SK-N-SH (cell line): ENCODE measurements around the gene DTNA. TPM values are rescaled to one million over a fixed set of nuclear protein-coding genes. Genes with fewer than 3 reads are reported as not detected.

Experiments used
- CTCF ChIA-PET: fragments of 300-600, 350-600 bp; formaldehyde crosslinking; extraction: SDS; loops from one replicate; lab custom pipeline; 2021; lab: Yijun Ruan, JAX
- POLR2A ChIA-PET: fragments of 350-600 bp; sonication (Branson Sonifier 250); formaldehyde crosslinking; extraction: SDS; loops from one replicate; lab custom pipeline; 2020; ENCODE audit warnings: antibody characterized with exemption, inconsistent platforms; lab: Yijun Ruan, JAX
- DNase-seq: peaks from one replicate; pipeline ENCODE4 v3.0.0; 2012
- H2AFZ ChIP-seq: fragments of 200-600 bp; sonication (generic); 2 replicates; pipeline ENCODE4 v1.8.1; 2016; ENCODE audit warnings: antibody characterized with exemption, mild to moderate bottlenecking, low read depth
- H3F3A ChIP-seq: fragments of 200-600 bp; sonication (generic); replicated peaks from 2 replicates; pipeline ENCODE3; 2016; ENCODE audit warnings: antibody characterized with exemption, mild to moderate bottlenecking; ENCODE audit not compliant: insufficient read depth
- H3K27ac ChIP-seq, 2 experiments: fragments of 200-500 bp in 1 of 2; fragments of 200-600 bp in 1 of 2; sonication (Bioruptor generic) in 1 of 2; sonication (generic), shearing (Covaris generic) in 1 of 2; 2 replicates each; pipeline versions ENCODE4 v1.5.1 to v1.6.1; 2014 to 2016; ENCODE audit warnings: low read depth in 2 of 2, inconsistent platforms in 1 of 2, low read length in 1 of 2, mild to moderate bottlenecking in 1 of 2, mixed read lengths in 1 of 2
- H3K27me3 ChIP-seq: fragments of 200-600 bp; sonication (generic), shearing (Covaris generic); 2 replicates; pipeline ENCODE4 v1.6.1; 2016; ENCODE audit warnings: mixed run types; ENCODE audit not compliant: insufficient read depth
- H3K36me3 ChIP-seq, 2 experiments: fragments of 200-500 bp in 1 of 2; fragments of 200-600 bp in 1 of 2; sonication (Bioruptor generic) in 1 of 2; sonication (generic) in 1 of 2; replicated peaks in 1 of 2; 2 replicates each; pipeline versions ENCODE3 to v1.5.1; 2014 to 2016; ENCODE audit warnings: low read length in 1 of 2, mild to moderate bottlenecking in 1 of 2; ENCODE audit not compliant: insufficient read depth in 2 of 2, control insufficient read depth in 1 of 2
- H3K4me1 ChIP-seq, 2 experiments: fragments of 200-500 bp in 1 of 2; fragments of 200-600 bp in 1 of 2; sonication (Bioruptor generic) in 1 of 2; sonication (generic), shearing (Covaris generic) in 1 of 2; 2 replicates each; pipeline versions ENCODE4 v1.5.1 to v1.6.1; 2014 to 2016; ENCODE audit warnings: low read depth in 1 of 2, low read length in 1 of 2, mixed run types in 1 of 2; ENCODE audit not compliant: insufficient read depth in 2 of 2, control insufficient read depth in 1 of 2
- H3K4me2 ChIP-seq: fragments of 200-600 bp; sonication (generic), shearing (Covaris generic); 2 replicates; pipeline ENCODE4 v1.6.1; 2017; ENCODE audit warnings: mixed run types
- H3K4me3 ChIP-seq, 2 experiments: fragments of 200-500 bp in 1 of 2; fragments of 200-600 bp in 1 of 2; sonication (Bioruptor generic) in 1 of 2; sonication (generic), shearing (Covaris generic) in 1 of 2; 2 replicates each; pipeline versions ENCODE4 v1.5.1 to v1.8.1; 2014 to 2016; ENCODE audit warnings: low read depth in 2 of 2, inconsistent platforms in 1 of 2, low read length in 1 of 2, mild to moderate bottlenecking in 1 of 2, mixed read lengths in 1 of 2, moderate library complexity in 1 of 2
- H3K79me2 ChIP-seq: fragments of 200-600 bp; sonication (generic); 2 replicates; pipeline ENCODE4 v1.8.1; 2017; ENCODE audit warnings: mild to moderate bottlenecking; ENCODE audit not compliant: insufficient read depth
- H3K9ac ChIP-seq: fragments of 200-600 bp; sonication (generic); 2 replicates; pipeline ENCODE4 v1.6.1; 2017; ENCODE audit warnings: mixed run types
- H3K9me2 ChIP-seq: fragments of 200-600 bp; sonication (generic); 2 replicates; pipeline ENCODE4 v1.6.1; 2017; ENCODE audit warnings: mixed run types
- H3K9me3 ChIP-seq: fragments of 200-600 bp; sonication (generic); 2 replicates; pipeline ENCODE4 v1.6.1; 2017; ENCODE audit warnings: mixed run types, mild to moderate bottlenecking, moderate library complexity
- H4K20me1 ChIP-seq: fragments of 200-600 bp; sonication (generic); 2 replicates; pipeline ENCODE4 v1.6.1; 2017; ENCODE audit warnings: mild to moderate bottlenecking, mixed run types; ENCODE audit not compliant: insufficient read depth
- CHD2 ChIP-seq: fragments of 150-350 bp; IDR thresholded peaks from 2 replicates; pipeline ENCODE4 v1.6.1; 2018; ENCODE audit warnings: low read length; ENCODE audit not compliant: partially characterized antibody
- FOXJ3 ChIP-seq: sonication (generic); formaldehyde crosslinking; IDR thresholded peaks from 2 replicates; pipeline ENCODE4 v1.5.1; 2020; ENCODE audit warnings: mild to moderate bottlenecking, missing genetic modification reagents
- GABPA ChIP-seq: IDR thresholded peaks from 2 replicates; pipeline ENCODE4 v1.4.0; 2012; ENCODE audit warnings: low read depth, mild to moderate bottlenecking
- GATA2 ChIP-seq: sonication (generic); formaldehyde crosslinking; IDR thresholded peaks from 2 replicates; pipeline ENCODE4 v1.5.0; 2020; ENCODE audit warnings: mild to moderate bottlenecking, missing genetic modification reagents
- JUND ChIP-seq: IDR thresholded peaks from 2 replicates; pipeline ENCODE4 v1.4.0; 2012
- NRF1 ChIP-seq: IDR thresholded peaks from 2 replicates; pipeline ENCODE4 v1.6.1; 2012; ENCODE audit warnings: low read depth, mild to moderate bottlenecking, low read length
- RFX5 ChIP-seq: IDR thresholded peaks from 2 replicates; pipeline ENCODE4 v1.6.1; 2012; ENCODE audit warnings: mild to moderate bottlenecking, improper control_type of control experiment, low read length
- YY1 ChIP-seq: IDR thresholded peaks from 2 replicates; pipeline ENCODE4 v1.4.0; 2012; ENCODE audit warnings: low read depth, mild to moderate bottlenecking
- WGBS: methylation state at CpG from one replicate; pipeline ENCODE4 v1.1.6; 2017; ENCODE audit warnings: low lambda C conversion rate; 5-methylcytosine and 5-hydroxymethylcytosine counted together
- polyA plus RNA-seq, 3 experiments: library from polyadenylated mRNA; depleted of rRNA; stranded (reverse); fragments of >200 nt; gene quantifications; 2 replicates each; pipeline ENCODE4 v1.2.3, GENCODE V29; 2012
- TF ChIP-seq, protein P1 (sequence below): IDR thresholded peaks from 2 replicates; pipeline ENCODE4 v1.4.0; 2012; ENCODE audit warnings: low read depth, borderline replicate concordance
- TF ChIP-seq, protein P2 (sequence below): IDR thresholded peaks from 2 replicates; pipeline ENCODE4; 2012
- TF ChIP-seq, protein P3 (sequence below): fragments of 150-350 bp; IDR thresholded peaks from 2 replicates; pipeline ENCODE4 v1.6.1; 2016; ENCODE audit warnings: mild to moderate bottlenecking, low read depth, low read length
- TF ChIP-seq, protein P4 (sequence below): fragments of 150-350 bp; IDR thresholded peaks from 2 replicates; pipeline ENCODE4 v1.6.1; 2017; ENCODE audit warnings: antibody characterized with exemption, low read length, low read depth, borderline replicate concordance
- TF ChIP-seq, protein P5 (sequence below): fragments of 200-600 bp; sonication (generic); IDR thresholded peaks from 2 replicates; pipeline ENCODE4 v1.6.1; 2017; ENCODE audit warnings: antibody characterized with exemption, mild to moderate bottlenecking, moderate library complexity

DTNA gene
- polyA plus RNA-seq, 1 of the 3 experiments (the other 2 are of a cell fraction), result 7.9 TPM

DNA sequence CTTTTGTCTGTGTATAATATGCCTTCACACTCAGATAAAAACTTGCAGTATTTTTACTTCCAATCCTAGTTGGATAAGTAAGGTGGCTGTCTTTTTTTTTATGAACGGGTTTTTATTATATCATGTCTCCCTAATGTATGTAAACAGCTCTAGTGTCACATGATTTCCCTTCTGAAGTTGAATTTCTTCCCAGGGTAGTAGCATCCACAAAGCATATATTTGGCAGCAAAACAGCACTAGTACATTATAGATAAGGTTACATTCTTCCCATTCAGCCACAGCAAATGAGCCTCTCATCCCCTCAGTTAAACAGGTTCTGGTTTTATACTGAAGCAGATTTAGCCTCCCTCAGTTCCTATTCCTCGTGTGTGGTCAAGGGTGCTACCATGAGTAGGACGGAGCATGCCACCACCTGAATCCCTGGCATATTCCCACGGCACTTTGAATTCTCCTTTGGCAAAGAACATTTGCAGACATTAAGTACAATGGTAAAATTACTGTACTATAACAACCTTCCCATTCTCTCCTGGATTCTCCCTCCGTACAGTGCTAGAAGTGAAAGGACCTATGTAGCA, 15.4 kb upstream of the DTNA start:
- H2AFZ ChIP-seq, result no peak overlapping the region
- H3K4me1 ChIP-seq, result peaks cover 10 to 12% of the 10 kb centered on the region in 2 experiments; a peak in 3 of 4 replicates
- H3K9ac ChIP-seq, result no peak overlapping the region
- no peak for TF ChIP-seq GABPA
- TF ChIP-seq, protein P1, sequence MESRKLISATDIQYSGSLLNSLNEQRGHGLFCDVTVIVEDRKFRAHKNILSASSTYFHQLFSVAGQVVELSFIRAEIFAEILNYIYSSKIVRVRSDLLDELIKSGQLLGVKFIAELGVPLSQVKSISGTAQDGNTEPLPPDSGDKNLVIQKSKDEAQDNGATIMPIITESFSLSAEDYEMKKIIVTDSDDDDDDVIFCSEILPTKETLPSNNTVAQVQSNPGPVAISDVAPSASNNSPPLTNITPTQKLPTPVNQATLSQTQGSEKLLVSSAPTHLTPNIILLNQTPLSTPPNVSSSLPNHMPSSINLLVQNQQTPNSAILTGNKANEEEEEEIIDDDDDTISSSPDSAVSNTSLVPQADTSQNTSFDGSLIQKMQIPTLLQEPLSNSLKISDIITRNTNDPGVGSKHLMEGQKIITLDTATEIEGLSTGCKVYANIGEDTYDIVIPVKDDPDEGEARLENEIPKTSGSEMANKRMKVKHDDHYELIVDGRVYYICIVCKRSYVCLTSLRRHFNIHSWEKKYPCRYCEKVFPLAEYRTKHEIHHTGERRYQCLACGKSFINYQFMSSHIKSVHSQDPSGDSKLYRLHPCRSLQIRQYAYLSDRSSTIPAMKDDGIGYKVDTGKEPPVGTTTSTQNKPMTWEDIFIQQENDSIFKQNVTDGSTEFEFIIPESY, result no peak
- no peak for TF ChIP-seq RFX5
- no peak for TF ChIP-seq JUND
- TF ChIP-seq GATA2 (CRISPR knock-in tag), result no peak
- no peak for TF ChIP-seq NRF1
- TF ChIP-seq, protein P2, sequence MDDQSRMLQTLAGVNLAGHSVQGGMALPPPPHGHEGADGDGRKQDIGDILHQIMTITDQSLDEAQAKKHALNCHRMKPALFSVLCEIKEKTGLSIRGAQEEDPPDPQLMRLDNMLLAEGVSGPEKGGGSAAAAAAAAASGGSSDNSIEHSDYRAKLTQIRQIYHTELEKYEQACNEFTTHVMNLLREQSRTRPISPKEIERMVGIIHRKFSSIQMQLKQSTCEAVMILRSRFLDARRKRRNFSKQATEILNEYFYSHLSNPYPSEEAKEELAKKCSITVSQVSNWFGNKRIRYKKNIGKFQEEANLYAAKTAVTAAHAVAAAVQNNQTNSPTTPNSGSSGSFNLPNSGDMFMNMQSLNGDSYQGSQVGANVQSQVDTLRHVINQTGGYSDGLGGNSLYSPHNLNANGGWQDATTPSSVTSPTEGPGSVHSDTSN, result no peak
- no peaks in the 10 kb centered on the region; the same call in 1 of the 2 replicates for H3K27me3 ChIP-seq
- WGBS, result 66% methylated on average over 5 of the region's 5 CpGs
- no peaks in the 10 kb centered on the region for H4K20me1 ChIP-seq
- H3K9me3 ChIP-seq, result no peaks in the 10 kb centered on the region
- no peak overlapping the region for H3K4me3 ChIP-seq
- POLR2A ChIA-PET, result interaction anchor here (0.6 kb wide), 1 partner anchor 291 kb away, joined by 3 read pairs; no protein-coding TSS in a partner anchor
- H3K4me2 ChIP-seq, result no peak overlapping the region
- H3F3A ChIP-seq, result no peaks in the 10 kb centered on the region
- H3K36me3 ChIP-seq, result no peaks in the 10 kb centered on the region
- peak; percentile 12 for DNase-seq
- CTCF ChIA-PET, result interaction anchor here (0.7 to 3.7 kb wide), 3 partner anchors 33 to 342 kb away, joined by 3 to 25 read pairs (median 3); no protein-coding TSS in a partner anchor
- H3K9me2 ChIP-seq, result no peaks in the 10 kb centered on the region
- no peaks in the 10 kb centered on the region for H3K79me2 ChIP-seq
- peak overlapping the region in 1 of 2 experiments; percentile 47; a peak in 1 of 4 replicates for H3K27ac ChIP-seq

DNA sequence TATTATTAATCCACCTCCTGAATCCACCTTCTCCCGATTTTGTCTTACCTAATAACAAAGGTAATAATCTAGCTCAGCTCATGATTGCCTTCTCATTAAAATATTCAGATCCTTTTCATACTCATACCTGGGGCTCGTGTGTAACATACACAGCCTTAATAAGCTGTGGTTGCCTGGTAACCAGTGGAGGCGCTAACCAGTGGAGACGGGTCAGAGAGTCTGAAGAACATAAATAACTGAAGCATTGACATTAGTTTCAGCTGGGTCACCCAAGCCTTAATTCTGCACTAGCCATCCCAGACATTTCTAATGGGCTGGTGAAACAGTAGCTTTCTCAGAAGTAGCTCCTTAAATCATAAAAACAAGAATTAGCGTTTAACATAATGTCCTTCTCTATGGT, 14.8 kb upstream of the DTNA start:
- POLR2A ChIA-PET, result no interaction called here
- CTCF ChIA-PET, result interaction anchor here (1.2 to 3.7 kb wide), 2 partner anchors 13 to 34 kb away, joined by 3 to 25 read pairs; no protein-coding TSS in a partner anchor

More for the DNA sequence above, 14.8 kb upstream of the DTNA start:
- H3K9me2 ChIP-seq, result no peaks in the 10 kb centered on the region
- no peaks in the 10 kb centered on the region for H3F3A ChIP-seq
- H3K9me3 ChIP-seq, result no peaks in the 10 kb centered on the region
- no peaks in the 10 kb centered on the region for H4K20me1 ChIP-seq
- 77% methylated on average over 5 of the region's 5 CpGs for WGBS
- TF ChIP-seq, protein P3, sequence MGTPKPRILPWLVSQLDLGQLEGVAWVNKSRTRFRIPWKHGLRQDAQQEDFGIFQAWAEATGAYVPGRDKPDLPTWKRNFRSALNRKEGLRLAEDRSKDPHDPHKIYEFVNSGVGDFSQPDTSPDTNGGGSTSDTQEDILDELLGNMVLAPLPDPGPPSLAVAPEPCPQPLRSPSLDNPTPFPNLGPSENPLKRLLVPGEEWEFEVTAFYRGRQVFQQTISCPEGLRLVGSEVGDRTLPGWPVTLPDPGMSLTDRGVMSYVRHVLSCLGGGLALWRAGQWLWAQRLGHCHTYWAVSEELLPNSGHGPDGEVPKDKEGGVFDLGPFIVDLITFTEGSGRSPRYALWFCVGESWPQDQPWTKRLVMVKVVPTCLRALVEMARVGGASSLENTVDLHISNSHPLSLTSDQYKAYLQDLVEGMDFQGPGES, result no peak
- TF ChIP-seq YY1 (no peak), FOXJ3 (CRISPR knock-in tag) (no peak), CHD2 (no peak)
- TF ChIP-seq, protein P4, sequence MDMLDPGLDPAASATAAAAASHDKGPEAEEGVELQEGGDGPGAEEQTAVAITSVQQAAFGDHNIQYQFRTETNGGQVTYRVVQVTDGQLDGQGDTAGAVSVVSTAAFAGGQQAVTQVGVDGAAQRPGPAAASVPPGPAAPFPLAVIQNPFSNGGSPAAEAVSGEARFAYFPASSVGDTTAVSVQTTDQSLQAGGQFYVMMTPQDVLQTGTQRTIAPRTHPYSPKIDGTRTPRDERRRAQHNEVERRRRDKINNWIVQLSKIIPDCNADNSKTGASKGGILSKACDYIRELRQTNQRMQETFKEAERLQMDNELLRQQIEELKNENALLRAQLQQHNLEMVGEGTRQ, result no peak
- TF ChIP-seq, protein P5, sequence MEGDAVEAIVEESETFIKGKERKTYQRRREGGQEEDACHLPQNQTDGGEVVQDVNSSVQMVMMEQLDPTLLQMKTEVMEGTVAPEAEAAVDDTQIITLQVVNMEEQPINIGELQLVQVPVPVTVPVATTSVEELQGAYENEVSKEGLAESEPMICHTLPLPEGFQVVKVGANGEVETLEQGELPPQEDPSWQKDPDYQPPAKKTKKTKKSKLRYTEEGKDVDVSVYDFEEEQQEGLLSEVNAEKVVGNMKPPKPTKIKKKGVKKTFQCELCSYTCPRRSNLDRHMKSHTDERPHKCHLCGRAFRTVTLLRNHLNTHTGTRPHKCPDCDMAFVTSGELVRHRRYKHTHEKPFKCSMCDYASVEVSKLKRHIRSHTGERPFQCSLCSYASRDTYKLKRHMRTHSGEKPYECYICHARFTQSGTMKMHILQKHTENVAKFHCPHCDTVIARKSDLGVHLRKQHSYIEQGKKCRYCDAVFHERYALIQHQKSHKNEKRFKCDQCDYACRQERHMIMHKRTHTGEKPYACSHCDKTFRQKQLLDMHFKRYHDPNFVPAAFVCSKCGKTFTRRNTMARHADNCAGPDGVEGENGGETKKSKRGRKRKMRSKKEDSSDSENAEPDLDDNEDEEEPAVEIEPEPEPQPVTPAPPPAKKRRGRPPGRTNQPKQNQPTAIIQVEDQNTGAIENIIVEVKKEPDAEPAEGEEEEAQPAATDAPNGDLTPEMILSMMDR, result no peak
- no peak overlapping the region for H3K4me3 ChIP-seq
- H3K27ac ChIP-seq, result no peak overlapping the region
- no peaks in the 10 kb centered on the region for H3K36me3 ChIP-seq
- H3K27me3 ChIP-seq, result no peaks in the 10 kb centered on the region; the same call in 1 of the 2 replicates
- no peaks in the 10 kb centered on the region for H3K79me2 ChIP-seq
- H3K4me2 ChIP-seq, result no peak overlapping the region
- no peak overlapping the region for H3K9ac ChIP-seq
- H3K4me1 ChIP-seq, result peaks cover 10 to 12% of the 10 kb centered on the region in 2 experiments; a peak in 3 of 4 replicates
- no peak overlapping the region for H2AFZ ChIP-seq
- no peak for DNase-seq
